ENCODE measurements around the gene SELENOT. TPM values are rescaled to one million over a fixed set of nuclear protein-coding genes. Genes with fewer than 3 reads are reported as not detected.
A peak's percentile ranks its signal among the peaks of the same experiment; 100 is the strongest.
"Not testable (repeated sequence)": the region's sequence is repeated elsewhere in the genome, so short reads cannot be mapped to it uniquely, and the experiment has no call there.

SELENOT gene
- total RNA-seq, 2 donors from 2014 or later = 85.2 to 104 TPM

DNA sequence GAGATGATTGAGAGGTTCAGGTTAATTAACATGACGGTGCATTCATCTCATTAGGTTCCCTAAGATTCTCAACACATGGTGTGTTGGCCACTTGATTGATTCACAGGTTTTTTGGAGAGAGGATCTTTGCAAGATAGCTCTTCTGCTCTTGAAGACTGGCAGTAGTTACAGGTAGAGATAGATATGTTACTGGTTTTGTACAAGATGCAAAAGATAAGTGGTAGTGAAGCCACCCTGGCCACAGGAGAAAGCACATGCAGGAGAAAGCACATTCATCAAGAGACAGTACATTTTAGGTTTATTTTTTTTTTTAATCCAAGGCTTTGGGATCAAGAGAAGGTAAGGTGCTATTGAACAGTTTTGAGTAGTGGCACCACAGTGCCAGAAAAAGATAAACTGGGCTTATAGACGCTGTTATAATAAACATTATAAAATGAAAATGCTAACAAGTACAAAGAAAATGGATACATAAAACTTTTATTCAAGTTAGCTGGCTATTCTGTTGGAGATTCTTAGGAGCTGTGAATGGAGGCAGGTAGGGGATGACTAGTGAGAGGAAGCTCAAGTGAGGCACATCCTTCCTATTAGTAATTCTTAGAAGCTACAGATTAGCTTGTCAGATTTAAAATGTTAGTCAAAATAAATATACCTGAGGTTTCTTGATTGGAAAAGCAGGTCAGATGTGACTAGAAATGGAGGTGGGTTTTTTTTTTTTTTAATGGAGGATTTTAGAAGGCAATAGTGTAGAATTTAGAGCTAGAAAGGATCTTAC lies 10.8 kb downstream of the SELENOT start:
- Mint-ChIP-seq H3K4me1 (peaks cover 43% of the 10 kb centered on the region), H3K36me3 (ENCODE audit: low read depth) (no peaks in the 10 kb centered on the region), H3K27ac (peak overlapping the region; percentile 79), H3K27me3 (no peaks in the 10 kb centered on the region), H3K4me3 (peak overlapping the region; percentile 60)
- peak; percentile 37 for ATAC-seq
- H3K9me3 ChIP-seq (ENCODE audit: control insufficient read depth, low read length, poor library complexity, severe bottlenecking) = no peaks in the 10 kb centered on the region
- no peak for DNase-seq

DNA sequence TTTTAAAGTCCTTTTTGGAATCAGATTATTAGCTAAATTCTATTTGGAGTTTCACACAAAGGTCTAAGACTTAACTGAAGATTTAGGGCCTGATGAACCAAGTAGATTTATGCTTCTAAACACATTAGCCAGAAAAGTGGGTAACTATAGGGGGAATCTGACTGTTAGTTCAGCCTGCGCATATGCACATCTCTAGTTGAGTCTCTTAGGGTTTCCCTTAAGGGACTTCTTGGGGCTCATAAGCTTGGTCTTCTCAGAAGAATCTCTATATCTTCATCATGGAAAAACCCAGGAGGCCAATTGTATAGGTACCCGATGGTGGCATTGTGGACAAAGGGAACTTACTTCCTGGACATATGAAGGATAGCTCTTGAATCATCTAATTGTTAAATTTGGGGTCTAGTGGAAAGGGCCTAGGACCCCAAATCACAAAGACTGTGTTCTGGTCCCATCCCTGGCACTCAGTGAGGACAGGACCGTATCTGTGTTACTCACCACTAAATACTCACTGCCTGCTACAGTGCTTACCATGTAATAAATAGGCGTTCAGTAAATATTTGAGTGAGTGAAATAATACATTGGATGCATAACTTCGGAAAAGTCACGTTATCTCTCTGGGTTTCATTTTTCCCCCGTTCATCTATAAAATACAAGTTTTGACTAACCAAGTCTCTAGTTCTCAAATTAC lies 17.0 kb downstream of the SELENOT start:
- peak overlapping the region; percentile 43 for H3K27ac Mint-ChIP-seq
- H3K27me3 Mint-ChIP-seq = no peaks in the 10 kb centered on the region
- peaks cover 27% of the 10 kb centered on the region for H3K4me1 Mint-ChIP-seq
- ATAC-seq (no peak), DNase-seq (no peak)
- H3K36me3 Mint-ChIP-seq (ENCODE audit: low read depth) = peaks cover 2% of the 10 kb centered on the region
- H3K4me3 Mint-ChIP-seq = no peak overlapping the region
- H3K9me3 ChIP-seq (ENCODE audit: control insufficient read depth, low read length, poor library complexity, severe bottlenecking) = no peaks in the 10 kb centered on the region

DNA sequence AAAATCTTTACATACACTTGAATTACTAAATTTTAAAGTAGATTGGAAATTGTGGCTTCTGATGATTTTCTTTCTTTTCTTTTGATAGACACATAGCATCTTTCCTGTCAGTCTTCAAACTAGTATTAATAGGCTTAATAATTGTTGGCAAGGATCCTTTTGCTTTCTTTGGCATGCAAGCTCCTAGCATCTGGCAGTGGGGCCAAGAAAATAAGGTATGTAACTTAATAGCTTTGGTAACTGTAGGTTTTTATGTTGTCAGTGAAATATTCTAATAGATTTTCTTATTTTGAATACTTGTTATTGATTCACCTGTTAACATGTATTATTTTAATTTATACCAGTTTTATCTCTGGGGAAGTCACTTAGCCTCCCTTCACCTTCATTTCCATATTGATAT lies 19.8 kb downstream of the SELENOT start:
- not testable (repeated sequence) for ATAC-seq; H3K27ac Mint-ChIP-seq; DNase-seq; H3K27me3 Mint-ChIP-seq; H3K4me3 Mint-ChIP-seq; H3K9me3 ChIP-seq (ENCODE audit: control insufficient read depth, low read length, poor library complexity, severe bottlenecking)
- Mint-ChIP-seq H3K36me3 (ENCODE audit: low read depth) (peaks cover 11% of the 10 kb centered on the region), H3K4me1 (peaks cover 29% of the 10 kb centered on the region)

DNA sequence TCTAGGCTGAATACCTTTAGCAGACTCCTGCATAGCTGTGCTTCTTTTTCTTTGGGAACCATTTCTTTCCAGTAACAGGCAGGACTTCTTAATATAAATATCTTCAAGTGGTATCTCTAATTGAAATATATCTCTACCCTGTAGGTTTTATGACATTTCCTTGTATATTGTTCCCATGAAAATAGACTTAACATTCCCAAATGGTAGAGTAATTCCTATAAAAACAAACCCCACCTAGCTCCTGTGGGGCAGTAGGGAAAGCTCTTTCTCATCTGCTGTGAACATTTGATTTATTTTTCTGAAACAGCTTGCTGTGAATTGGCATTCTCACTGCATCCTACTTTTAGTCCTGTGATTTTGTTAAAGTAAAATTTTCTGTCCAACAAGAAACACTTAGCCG lies 20.8 kb downstream of the SELENOT start:
- no peaks in the 10 kb centered on the region for H3K9me3 ChIP-seq (ENCODE audit: control insufficient read depth, low read length, poor library complexity, severe bottlenecking)
- Mint-ChIP-seq H3K27me3 (no peaks in the 10 kb centered on the region), H3K27ac (no peak overlapping the region), H3K36me3 (ENCODE audit: low read depth) (peaks cover 11% of the 10 kb centered on the region), H3K4me3 (no peak overlapping the region), H3K4me1 (peaks cover 29% of the 10 kb centered on the region)
- ATAC-seq = no peak
- DNase-seq = no peak

DNA sequence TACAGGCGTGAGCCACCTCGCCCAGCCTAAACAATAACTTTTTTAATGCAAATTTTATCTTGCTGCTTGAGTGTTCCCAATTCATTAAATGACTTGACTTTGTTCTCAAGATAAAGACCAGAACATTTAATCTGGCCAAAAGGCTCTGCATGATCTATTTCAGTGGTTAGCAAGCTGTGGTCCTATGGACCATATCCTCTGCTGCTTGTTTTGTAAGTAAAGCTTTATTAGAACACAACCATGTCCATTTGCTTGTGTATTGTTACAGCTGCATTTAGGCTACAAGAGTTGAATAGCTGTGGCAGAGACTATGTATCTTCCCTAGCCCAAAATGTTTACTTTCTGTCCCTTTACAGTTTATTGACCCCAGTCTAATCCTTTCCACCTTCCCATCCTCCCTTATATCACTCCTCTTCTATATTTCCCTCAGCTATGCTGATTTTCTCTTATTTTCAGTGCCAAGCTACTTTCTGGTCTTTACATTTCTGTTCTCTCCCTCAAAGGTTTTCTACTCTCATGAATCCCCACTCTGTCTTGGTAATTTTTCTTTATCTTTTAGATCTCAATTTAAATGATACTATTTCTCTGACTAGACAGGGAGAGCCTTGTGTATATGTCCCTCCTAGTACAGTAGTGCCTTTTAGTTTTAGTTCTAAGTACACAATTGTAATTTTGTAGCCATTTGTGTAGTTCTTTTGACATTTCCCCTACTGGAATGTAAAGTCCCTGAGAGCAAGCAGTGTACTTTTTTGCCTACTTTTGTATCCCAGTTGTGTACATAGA lies 23.2 kb downstream of the SELENOT start:
- H3K9me3 ChIP-seq (ENCODE audit: control insufficient read depth, low read length, poor library complexity, severe bottlenecking) = no peaks in the 10 kb centered on the region
- Mint-ChIP-seq H3K4me3 (no peak overlapping the region), H3K27me3 (no peaks in the 10 kb centered on the region), H3K4me1 (peaks cover 15% of the 10 kb centered on the region), H3K36me3 (ENCODE audit: low read depth) (peaks cover 11% of the 10 kb centered on the region), H3K27ac (peak overlapping the region; percentile 10)
- ATAC-seq (no peak), DNase-seq (no peak)

DNA sequence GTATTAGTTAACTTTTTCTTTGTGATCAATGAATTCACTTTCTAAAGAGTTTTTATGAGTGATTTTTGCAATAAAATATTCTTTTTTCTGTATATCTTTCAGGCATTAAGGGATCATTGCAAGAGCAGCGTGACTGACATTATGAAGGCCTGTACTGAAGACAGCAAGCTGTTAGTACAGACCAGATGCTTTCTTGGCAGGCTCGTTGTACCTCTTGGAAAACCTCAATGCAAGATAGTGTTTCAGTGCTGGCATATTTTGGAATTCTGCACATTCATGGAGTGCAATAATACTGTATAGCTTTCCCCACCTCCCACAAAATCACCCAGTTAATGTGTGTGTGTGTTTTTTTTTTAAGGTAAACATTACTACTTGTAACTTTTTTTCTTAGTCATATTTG lies 24.4 kb downstream of the SELENOT start:
- H3K9me3 ChIP-seq (ENCODE audit: control insufficient read depth, low read length, poor library complexity, severe bottlenecking) = no peaks in the 10 kb centered on the region
- Mint-ChIP-seq H3K36me3 (ENCODE audit: low read depth) (peaks cover 11% of the 10 kb centered on the region), H3K4me3 (no peak overlapping the region), H3K4me1 (peaks cover 13% of the 10 kb centered on the region), H3K27me3 (no peaks in the 10 kb centered on the region), H3K27ac (no peak overlapping the region)
- ATAC-seq (no peak), DNase-seq (no peak)

DNA sequence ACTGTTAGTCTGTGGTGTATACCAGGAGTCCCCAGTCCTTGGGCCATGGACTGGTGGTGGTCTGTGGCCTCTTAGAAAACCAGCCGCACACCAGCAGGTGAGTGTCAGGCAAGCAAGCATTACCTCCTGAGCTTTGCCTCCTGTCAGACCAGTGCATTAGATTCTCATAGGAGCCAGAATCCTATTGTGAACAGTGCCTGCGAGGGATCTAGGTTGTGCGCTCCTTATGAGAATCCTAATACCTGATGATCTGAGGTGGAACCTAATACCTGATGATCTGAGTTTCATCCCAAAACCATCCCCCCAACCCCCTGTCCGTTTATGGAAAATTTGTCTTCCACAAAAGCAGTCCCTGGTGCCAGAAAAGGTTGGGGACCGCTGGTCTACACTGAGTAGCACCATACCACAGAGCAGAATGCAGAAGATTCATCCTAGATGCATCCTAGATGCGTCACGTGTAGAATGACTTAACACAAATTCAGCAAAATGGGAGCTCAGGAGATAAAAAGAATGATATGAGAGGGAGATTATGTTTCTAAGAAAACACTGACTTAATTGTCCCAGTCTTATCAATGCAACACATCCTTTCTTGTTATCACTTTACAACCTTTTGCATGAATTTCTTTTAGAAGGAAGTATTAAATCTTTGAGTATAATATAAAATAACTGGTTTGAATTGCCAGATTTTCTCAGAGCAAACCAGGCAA lies 28.5 kb downstream of the SELENOT start:
- Mint-ChIP-seq H3K27ac (no peak overlapping the region), H3K36me3 (ENCODE audit: low read depth) (no peaks in the 10 kb centered on the region)
- no peak for ATAC-seq

DNA sequence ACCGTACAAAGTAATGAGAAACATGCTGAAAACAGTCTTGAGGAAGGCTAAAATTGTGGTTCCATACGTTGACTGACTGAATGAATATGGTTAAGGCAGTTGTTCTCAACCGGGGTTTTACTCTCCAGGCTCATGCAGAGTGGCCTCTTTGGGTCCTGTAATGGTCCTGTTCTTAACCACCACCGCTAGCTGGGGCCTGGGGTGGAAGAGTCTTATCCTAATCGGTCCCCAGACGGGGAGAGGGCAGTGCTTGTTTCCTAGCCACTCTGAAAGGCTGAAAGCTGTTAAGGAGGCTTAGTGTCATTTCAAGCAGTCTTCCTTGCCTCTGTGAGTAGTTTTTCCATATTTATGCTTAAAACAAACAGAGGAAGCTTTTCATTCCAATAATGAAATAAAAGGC lies 32.0 kb downstream of the SELENOT start:
- Mint-ChIP-seq H3K27me3 (no peaks in the 10 kb centered on the region), H3K4me1 (peaks cover 35% of the 10 kb centered on the region), H3K27ac (peak overlapping the region; percentile 95), H3K36me3 (ENCODE audit: low read depth) (no peaks in the 10 kb centered on the region), H3K4me3 (peak overlapping the region; percentile 78)
- DNase-seq (no peak), ATAC-seq (peak; percentile 29)
- H3K9me3 ChIP-seq (ENCODE audit: control insufficient read depth, low read length, poor library complexity, severe bottlenecking) = no peaks in the 10 kb centered on the region

More for the DNA sequence above, 28.5 kb downstream of the SELENOT start:
- H3K9me3 ChIP-seq (ENCODE audit: control insufficient read depth, low read length, poor library complexity, severe bottlenecking) = no peaks in the 10 kb centered on the region
- DNase-seq = no peak
- no peak overlapping the region for H3K4me3 Mint-ChIP-seq
- peaks cover 28% of the 10 kb centered on the region for H3K4me1 Mint-ChIP-seq
- no peaks in the 10 kb centered on the region for H3K27me3 Mint-ChIP-seq

DNA sequence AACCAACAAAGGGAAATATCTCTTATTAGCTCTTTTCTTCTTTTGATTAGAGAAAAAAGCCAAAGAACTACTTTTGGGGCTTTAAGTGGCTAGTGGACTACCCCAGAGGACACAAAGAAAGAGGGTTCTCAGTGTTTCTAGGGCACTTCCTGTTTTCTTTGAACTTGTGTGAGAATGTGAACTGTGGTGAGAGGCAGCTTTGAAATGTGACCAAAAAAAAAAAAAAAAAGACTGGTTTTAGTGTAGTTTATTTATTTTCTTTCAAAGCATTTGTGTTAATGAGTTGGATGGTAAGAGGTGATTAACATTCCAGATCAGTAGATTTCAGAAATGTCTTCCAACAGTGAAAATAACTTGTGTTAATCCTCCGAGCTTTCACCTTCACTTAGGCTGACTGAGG lies 32.4 kb downstream of the SELENOT start:
- Mint-ChIP-seq H3K4me1 (peaks cover 35% of the 10 kb centered on the region), H3K4me3 (peak overlapping the region; percentile 78), H3K27ac (peak overlapping the region; percentile 95), H3K36me3 (ENCODE audit: low read depth) (no peaks in the 10 kb centered on the region), H3K27me3 (no peaks in the 10 kb centered on the region)
- peak; percentile 92 for ATAC-seq
- no peaks in the 10 kb centered on the region for H3K9me3 ChIP-seq (ENCODE audit: control insufficient read depth, low read length, poor library complexity, severe bottlenecking)
- no peak for DNase-seq

DNA sequence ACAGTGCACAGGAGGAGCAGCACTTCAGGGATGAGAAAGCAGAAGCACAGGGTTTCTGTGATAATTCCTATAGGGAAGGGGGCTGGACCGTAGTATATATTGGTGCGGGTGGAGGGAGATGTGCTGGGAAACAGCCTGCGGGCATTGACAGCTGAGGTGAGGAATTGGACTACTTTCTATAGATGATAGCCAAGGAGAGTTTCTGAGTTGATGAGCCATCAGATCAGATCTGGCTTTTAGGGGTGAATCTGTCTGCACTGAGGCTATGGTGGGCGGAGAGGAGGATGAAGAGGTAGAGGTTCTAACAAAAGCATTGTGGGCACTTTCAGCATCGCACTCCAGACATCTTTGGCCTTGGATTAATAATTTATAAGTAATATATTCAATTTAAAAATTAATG lies 33.1 kb downstream of the SELENOT start:
- Mint-ChIP-seq H3K4me1 (peaks cover 35% of the 10 kb centered on the region), H3K27ac (peak overlapping the region; percentile 95), H3K27me3 (no peaks in the 10 kb centered on the region), H3K36me3 (ENCODE audit: low read depth) (no peaks in the 10 kb centered on the region), H3K4me3 (peak overlapping the region; percentile 78)
- no peak for DNase-seq
- H3K9me3 ChIP-seq (ENCODE audit: control insufficient read depth, low read length, poor library complexity, severe bottlenecking) = no peaks in the 10 kb centered on the region
- no peak for ATAC-seq

DNA sequence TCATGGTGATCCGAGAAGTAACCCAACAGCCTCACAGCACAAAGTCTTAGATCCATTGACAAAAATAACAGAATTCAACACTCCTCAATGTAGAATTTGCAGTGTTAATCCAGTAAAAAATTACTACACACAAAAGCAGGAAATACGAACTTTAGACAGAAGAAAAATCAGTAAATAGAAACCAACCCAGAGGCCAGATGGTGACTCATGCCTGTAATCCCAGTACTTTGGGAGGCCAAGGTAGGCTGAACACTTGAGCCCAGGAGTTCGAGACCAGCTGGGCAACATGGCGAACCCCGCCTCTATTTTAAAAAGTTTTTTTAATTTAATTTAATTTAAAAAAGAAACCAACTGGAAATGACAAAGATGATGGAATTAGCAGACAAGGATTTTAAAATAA lies 36.1 kb downstream of the SELENOT start:
- DNase-seq (no peak), ATAC-seq (no peak)
- Mint-ChIP-seq H3K4me1 (peaks cover 28% of the 10 kb centered on the region), H3K27me3 (no peaks in the 10 kb centered on the region), H3K27ac (no peak overlapping the region), H3K4me3 (peak overlapping the region; percentile 68), H3K36me3 (ENCODE audit: low read depth) (no peaks in the 10 kb centered on the region)
- no peaks in the 10 kb centered on the region for H3K9me3 ChIP-seq (ENCODE audit: control insufficient read depth, low read length, poor library complexity, severe bottlenecking)

DNA sequence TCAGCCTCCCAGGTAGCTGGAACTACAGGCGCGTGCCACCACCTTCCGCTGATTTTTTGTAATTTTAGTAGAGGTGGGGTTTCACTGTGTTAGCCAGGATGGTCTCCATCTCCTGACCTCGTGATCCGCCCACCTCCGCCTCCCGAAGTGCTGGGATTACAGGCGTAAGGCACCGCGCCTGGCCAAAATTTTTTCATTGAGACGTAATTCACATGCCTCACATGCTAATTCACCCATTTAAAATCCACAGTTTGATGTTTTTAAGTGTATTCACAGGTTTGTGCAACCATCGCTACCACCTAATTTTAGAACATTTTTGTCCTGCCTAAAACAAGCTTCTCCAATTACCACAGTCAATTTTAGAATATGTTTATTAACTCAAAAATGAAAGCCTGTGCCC lies 37.1 kb downstream of the SELENOT start:
- Mint-ChIP-seq H3K4me3 (no peak overlapping the region), H3K4me1 (peaks cover 22% of the 10 kb centered on the region), H3K27me3 (no peaks in the 10 kb centered on the region), H3K36me3 (ENCODE audit: low read depth) (no peaks in the 10 kb centered on the region), H3K27ac (no peak overlapping the region)
- DNase-seq (no peak), ATAC-seq (no peak)
- no peaks in the 10 kb centered on the region for H3K9me3 ChIP-seq (ENCODE audit: control insufficient read depth, low read length, poor library complexity, severe bottlenecking)

DNA sequence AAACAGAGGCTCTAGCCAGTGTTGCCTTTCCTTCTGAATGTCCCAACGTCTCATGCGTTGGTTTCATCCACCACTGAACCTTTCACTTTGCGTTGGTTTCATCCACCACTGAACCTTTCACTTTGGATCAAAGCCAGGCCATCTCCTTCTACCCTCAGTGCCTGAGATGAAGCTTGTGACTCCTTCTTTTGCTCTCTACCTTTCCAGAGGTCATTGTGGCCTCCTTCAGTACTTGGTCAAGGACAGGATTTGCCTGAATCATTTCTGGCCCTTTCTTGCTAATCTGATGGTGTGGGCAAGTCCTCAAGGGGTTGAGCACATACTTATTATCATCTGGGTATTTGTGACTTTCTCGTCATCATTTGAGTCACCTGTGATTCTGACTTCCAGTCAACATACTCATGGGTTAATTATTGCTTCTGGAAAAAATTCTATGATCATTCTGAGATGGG lies 50.0 kb downstream of the SELENOT start:
- DNase-seq (no peak), ATAC-seq (no peak)
- Mint-ChIP-seq H3K4me1 (no peaks in the 10 kb centered on the region), H3K4me3 (no peak overlapping the region), H3K27me3 (peaks cover 5% of the 10 kb centered on the region), H3K36me3 (ENCODE audit: low read depth) (peaks cover 2% of the 10 kb centered on the region), H3K27ac (no peak overlapping the region)
- no peaks in the 10 kb centered on the region for H3K9me3 ChIP-seq (ENCODE audit: control insufficient read depth, low read length, poor library complexity, severe bottlenecking)
